ENCODE data around the gene INSL6. TPM values are rescaled to one million over a fixed set of nuclear protein-coding genes. Genes with fewer than 3 reads are reported as not detected.
"Not testable (repeated sequence)": the region's sequence is repeated elsewhere in the genome, so short reads cannot be mapped to it uniquely, and the experiment has no call there.

Gene INSL6
- total RNA-seq, 1 donor from 2014 or later = not detected

DNA sequence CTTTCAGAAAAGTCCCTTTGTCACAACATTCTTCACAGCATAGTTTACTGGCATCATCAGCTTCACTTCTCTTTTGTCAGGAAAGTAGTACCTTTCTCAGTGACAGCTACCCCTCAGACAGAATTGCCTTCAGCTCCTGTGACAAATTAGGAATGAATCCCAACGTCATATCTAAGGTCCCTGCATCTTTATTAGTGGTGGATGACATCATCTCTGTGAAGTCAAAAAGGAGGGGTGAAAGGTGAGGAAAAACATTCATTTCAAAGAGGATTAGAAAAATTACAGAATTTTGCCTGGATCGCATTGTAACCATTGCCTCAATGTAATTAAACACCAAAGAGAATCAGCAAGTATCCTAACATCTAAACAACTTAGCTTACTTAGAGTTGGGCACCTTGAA is 7.9 kb upstream of the INSL6 start:
- Mint-ChIP-seq H3K4me3 (ENCODE audit: unreplicated experiment) (no peak overlapping the region), H3K27me3 (ENCODE audit: low read depth) (peaks cover 19% of the 10 kb centered on the region), H3K4me1 (ENCODE audit: low read depth) (no peaks in the 10 kb centered on the region), H3K9me3 (ENCODE audit: low read depth) (peaks cover 4% of the 10 kb centered on the region), H3K36me3 (ENCODE audit: low read depth) (no peaks in the 10 kb centered on the region), H3K27ac (ENCODE audit: unreplicated experiment) (no peak overlapping the region)
- DNase-seq (ENCODE audit: low spot score) = no peak
- TF ChIP-seq, protein P1, sequence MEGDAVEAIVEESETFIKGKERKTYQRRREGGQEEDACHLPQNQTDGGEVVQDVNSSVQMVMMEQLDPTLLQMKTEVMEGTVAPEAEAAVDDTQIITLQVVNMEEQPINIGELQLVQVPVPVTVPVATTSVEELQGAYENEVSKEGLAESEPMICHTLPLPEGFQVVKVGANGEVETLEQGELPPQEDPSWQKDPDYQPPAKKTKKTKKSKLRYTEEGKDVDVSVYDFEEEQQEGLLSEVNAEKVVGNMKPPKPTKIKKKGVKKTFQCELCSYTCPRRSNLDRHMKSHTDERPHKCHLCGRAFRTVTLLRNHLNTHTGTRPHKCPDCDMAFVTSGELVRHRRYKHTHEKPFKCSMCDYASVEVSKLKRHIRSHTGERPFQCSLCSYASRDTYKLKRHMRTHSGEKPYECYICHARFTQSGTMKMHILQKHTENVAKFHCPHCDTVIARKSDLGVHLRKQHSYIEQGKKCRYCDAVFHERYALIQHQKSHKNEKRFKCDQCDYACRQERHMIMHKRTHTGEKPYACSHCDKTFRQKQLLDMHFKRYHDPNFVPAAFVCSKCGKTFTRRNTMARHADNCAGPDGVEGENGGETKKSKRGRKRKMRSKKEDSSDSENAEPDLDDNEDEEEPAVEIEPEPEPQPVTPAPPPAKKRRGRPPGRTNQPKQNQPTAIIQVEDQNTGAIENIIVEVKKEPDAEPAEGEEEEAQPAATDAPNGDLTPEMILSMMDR (IDR thresholded peaks at IDR 0.05) = no peak

DNA sequence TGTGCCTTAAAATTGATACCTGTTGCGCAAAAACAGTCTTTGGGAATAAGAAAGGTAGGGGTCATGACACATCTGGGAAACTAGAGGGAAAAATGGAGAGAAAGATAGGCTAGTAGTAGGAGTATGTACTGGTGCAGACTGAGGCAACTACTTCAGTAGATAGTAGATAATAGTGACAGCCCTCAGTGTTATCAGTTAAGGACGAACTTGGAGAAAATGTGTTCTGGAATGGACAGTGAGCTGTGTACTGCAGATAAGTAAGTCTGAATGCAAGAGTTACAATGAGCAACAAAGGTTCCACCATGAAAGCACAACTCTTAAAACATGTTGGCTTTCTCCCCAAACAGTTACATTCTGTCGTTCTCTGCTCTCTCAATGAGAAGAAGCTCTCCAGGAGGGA is 6.5 kb upstream of the INSL6 start:
- Mint-ChIP-seq H3K27ac (ENCODE audit: unreplicated experiment) (no peak overlapping the region), H3K9me3 (ENCODE audit: low read depth) (no peaks in the 10 kb centered on the region), H3K36me3 (ENCODE audit: low read depth) (no peaks in the 10 kb centered on the region), H3K4me3 (ENCODE audit: unreplicated experiment) (no peak overlapping the region), H3K27me3 (ENCODE audit: low read depth) (peaks cover 16% of the 10 kb centered on the region), H3K4me1 (ENCODE audit: low read depth) (no peaks in the 10 kb centered on the region)
- DNase-seq (ENCODE audit: low spot score) = no peak
- TF ChIP-seq, protein P1 (IDR thresholded peaks at IDR 0.05) = no peak

DNA sequence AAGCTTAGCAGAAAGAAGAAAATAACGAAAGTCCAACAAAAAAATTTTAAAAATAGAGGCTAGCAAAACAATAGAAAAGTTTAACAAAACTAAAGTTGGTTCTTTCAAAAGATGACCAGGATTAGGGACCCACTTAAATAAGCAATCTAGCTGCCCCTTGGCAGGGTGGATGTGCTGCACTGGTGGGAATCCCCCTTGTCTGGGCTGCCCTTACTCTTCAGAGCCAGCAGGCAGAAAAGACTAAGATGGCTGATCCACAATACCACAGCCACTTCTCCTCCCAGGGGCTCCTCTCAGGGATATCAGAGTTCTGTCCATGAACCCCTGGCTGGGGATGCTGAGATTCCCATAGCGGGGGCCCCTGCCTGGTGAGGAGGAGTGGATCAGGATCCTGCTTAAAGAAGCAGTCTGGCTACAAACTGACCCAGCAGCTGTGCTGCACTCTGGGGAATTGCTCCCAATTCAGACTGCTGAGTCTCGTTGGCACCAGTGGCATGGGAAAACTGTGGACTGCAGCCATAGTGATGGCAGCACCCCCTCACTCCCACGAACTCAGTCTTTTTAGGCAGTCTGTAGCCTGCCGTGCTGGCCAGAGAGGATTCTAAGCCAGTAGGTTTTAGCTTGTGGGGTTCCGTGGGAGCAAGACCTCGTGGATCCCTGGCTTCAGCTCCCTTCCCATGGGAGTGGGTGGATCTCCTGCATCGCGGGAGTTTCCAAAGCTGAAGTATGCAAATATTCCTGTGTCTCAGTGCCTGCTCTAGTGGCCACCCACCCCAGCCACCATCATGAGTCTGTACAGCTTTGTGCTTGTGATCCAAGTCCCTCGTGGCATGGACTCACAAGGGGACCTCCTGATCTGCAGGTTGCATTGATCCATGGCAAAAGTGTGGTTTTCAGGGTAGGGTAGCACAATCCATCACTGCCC is 2.9 kb upstream of the INSL6 start:
- Mint-ChIP-seq H3K36me3 (ENCODE audit: low read depth) (no peaks in the 10 kb centered on the region), H3K4me1 (ENCODE audit: low read depth) (peaks cover 4% of the 10 kb centered on the region), H3K4me3 (ENCODE audit: unreplicated experiment) (no peak overlapping the region), H3K27ac (ENCODE audit: unreplicated experiment) (no peak overlapping the region), H3K9me3 (ENCODE audit: low read depth) (no peaks in the 10 kb centered on the region), H3K27me3 (ENCODE audit: low read depth) (peaks cover 6% of the 10 kb centered on the region)
- no peak for DNase-seq (ENCODE audit: low spot score)
- TF ChIP-seq, protein P1 (IDR thresholded peaks at IDR 0.05) = no peak

DNA sequence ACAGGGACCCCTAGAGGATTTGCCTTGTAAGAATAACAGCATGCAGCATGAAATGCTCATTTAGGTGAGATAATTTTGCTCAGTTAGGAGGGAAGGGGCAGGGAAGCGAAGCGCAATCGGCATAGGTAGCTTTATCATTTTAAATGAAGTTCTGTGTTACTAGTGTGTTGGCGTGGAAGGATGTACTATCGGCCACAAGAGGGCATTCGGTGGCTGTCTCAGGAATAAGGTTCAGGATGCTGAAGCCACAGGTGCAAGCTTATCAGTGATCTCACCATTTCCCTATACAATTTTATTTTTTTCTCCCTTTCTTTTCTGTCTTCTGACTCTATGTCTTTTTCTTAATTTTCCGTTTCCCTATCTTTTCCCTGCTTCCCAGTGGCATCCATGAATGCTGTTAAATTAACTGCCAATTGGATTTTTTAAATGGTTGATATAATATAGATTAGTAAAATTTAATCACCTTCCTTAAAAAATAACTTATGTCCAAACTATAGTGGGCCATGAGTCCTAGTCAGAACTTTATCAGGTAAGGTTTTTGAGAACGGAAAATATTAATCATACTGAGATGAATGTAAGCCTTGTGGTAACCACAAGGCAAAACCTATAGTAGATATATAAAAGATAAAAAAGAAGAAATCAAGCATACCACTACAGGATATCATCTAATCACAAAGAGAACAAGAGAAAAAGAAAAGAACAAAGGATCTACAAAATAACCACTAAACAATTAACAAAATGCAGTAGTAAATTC is 1.2 kb upstream of the INSL6 start:
- TF ChIP-seq, protein P1 (IDR thresholded peaks at IDR 0.05) = peak; percentile 90
- H3K36me3 Mint-ChIP-seq (ENCODE audit: low read depth) = no peaks in the 10 kb centered on the region

DNA sequence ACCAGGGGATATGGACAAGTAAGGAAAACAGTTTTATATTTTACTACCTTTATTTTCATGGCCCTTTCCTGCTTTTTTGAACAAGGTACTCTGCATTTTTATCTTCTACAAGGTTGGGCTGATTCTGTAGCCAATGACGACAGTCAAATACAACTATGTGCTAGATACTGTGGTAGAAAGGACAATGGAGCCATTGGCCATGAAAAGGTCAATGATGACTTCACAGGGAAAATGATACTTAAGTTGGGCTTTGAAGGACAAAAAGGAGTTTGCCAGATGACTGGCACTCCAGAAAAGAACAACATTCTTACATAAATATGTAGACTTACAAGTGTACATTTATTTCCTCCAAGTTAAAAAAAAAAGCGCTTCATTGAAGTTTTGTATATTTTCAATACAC is 663 bp downstream of the INSL6 start:
- H3K4me3 Mint-ChIP-seq (ENCODE audit: unreplicated experiment) = no peak overlapping the region
- H3K36me3 Mint-ChIP-seq (ENCODE audit: low read depth) = peaks cover 4% of the 10 kb centered on the region
- TF ChIP-seq, protein P1 (IDR thresholded peaks at IDR 0.05) = no peak
- DNase-seq (ENCODE audit: low spot score) = no peak
- peaks cover 7% of the 10 kb centered on the region for H3K4me1 Mint-ChIP-seq (ENCODE audit: low read depth)
- peaks cover 8% of the 10 kb centered on the region for H3K9me3 Mint-ChIP-seq (ENCODE audit: low read depth)
- H3K27ac Mint-ChIP-seq (ENCODE audit: unreplicated experiment) = no peak overlapping the region
- H3K27me3 Mint-ChIP-seq (ENCODE audit: low read depth) = peaks cover 6% of the 10 kb centered on the region

More for the DNA sequence above, 1.2 kb upstream of the INSL6 start:
- H3K4me1 Mint-ChIP-seq (ENCODE audit: low read depth) = peaks cover 7% of the 10 kb centered on the region
- H3K4me3 Mint-ChIP-seq (ENCODE audit: unreplicated experiment) = no peak overlapping the region
- H3K27me3 Mint-ChIP-seq (ENCODE audit: low read depth) = peaks cover 6% of the 10 kb centered on the region
- DNase-seq (ENCODE audit: low spot score) = no peak
- no peaks in the 10 kb centered on the region for H3K9me3 Mint-ChIP-seq (ENCODE audit: low read depth)
- no peak overlapping the region for H3K27ac Mint-ChIP-seq (ENCODE audit: unreplicated experiment)

DNA sequence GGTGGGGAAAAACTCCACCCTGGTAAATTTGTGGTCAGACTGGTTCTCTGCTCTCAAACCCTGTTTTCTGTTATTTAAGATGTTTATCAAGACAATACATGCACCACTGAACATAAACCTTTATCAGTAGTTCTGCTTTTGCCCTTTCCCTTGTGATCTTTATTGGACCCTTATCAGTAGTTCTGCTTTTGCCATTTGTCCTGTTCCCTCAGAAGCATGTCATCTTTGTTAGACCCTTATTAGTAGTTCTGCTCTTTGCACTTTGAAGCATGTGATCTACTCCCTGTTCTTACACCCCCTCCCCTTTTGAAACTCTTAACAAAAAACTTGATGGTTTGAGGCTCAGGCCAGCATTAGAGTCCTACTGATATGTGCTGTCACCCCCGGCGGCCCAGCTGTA is 4.8 kb downstream of the INSL6 start:
- not testable (repeated sequence) for H3K4me1 Mint-ChIP-seq (ENCODE audit: low read depth); DNase-seq (ENCODE audit: low spot score); H3K4me3 Mint-ChIP-seq (ENCODE audit: unreplicated experiment); H3K27me3 Mint-ChIP-seq (ENCODE audit: low read depth); H3K36me3 Mint-ChIP-seq (ENCODE audit: low read depth); H3K27ac Mint-ChIP-seq (ENCODE audit: unreplicated experiment)
- H3K9me3 Mint-ChIP-seq (ENCODE audit: low read depth) = peaks cover 17% of the 10 kb centered on the region

Measured in chondrocyte (in vitro differentiated cells).